Pancreas (tissue), 10 donors: ENCODE results near the gene PLEKHH3. TPM values are rescaled to one million over a fixed set of nuclear protein-coding genes. Genes with fewer than 3 reads are reported as not detected.

Experiments used
- ATAC-seq, 4 donors: fragments of 200-7000 bp; cut with Tn5 transposase; one replicate each; pipeline versions ENCODE4 v1.8.0 to v1.9.1; 2020; ENCODE audit warnings: mild to moderate bottlenecking in 4 of 4, moderate library complexity in 4 of 4
- DNase-seq, 6 donors: peaks; one replicate each; pipeline ENCODE4 v3.0.0-alpha.2; 2020
- FAIRE-seq: peaks from 2 replicates; lab custom pipeline; 2012; peaks lifted over from hg19 to GRCh38; lab: Jason Lieb, UNC
- H3K27ac ChIP-seq, 4 donors: fragments of 200-600 bp; sonication (generic); 1 replicate in 3 of 4; 2 replicates in 1 of 4; pipeline versions ENCODE4 v1.5.0 to v1.8.0; 2020
- H3K27me3 ChIP-seq, 4 donors: fragments of 200-600 bp; one replicate each; pipeline ENCODE4 v1.8.0; 2021
- H3K36me3 ChIP-seq, 3 donors: fragments of 200-600 bp; sonication (generic) in 1 of 3; one replicate each; pipeline versions ENCODE4 v1.5.0 to v1.8.0; 2020 to 2021
- H3K4me1 ChIP-seq, 3 donors: fragments of 200-600 bp; one replicate each; pipeline ENCODE4 v1.8.0; 2021
- H3K4me3 ChIP-seq, 4 donors: fragments of 200-600 bp; sonication (generic) in 2 of 4; one replicate each; pipeline versions ENCODE4 v1.5.0 to v1.8.0; 2020 to 2021
- H3K9me3 ChIP-seq, 4 donors: fragments of 200-600 bp; one replicate each; pipeline ENCODE4 v1.8.0; 2021
- CTCF ChIP-seq, 4 donors: fragments of 200-600 bp; sonication (generic) in 3 of 4; IDR thresholded peaks; one replicate each; pipeline versions ENCODE4 v1.5.0 to v1.8.0; 2021; ENCODE audit warnings: antibody characterized with exemption in 4 of 4
- WGBS, 2 donors: extraction: QIAGEN DNeasy Blood & Tissue Kit; methylation state at CpG; one replicate each; pipeline ENCODE4 v1.1.7; 2013; 5-methylcytosine and 5-hydroxymethylcytosine counted together
- intact Hi-C, 3 donors: fragments of 100-400 bp; cut with DNase I; formaldehyde crosslinking; loops; one replicate each; pipeline versions ENCODE4 v1.11.1 to v1.14.2; 2022
- polyA plus RNA-seq, 2 donors: library from polyadenylated mRNA; stranded (reverse); fragments of 200-250 nt; gene quantifications; one replicate each; pipeline ENCODE4 v1.2.3, GENCODE V29; 2013
- total RNA-seq, 6 donors: library from RNA; stranded (reverse); fragmentation: NEBNext Ultra II Directional in 4 of 6; extraction: Animal tissue kit (Norgen Biotek cat#: 25700) in 4 of 6; gene quantifications; one replicate each; pipeline versions ENCODE4 v1.2.1 to v1.2.4, GENCODE V29; 2021 to 2023
- donor health status: healthy with polysubstance abuse.
- donor health status: DM: no; HTN: no; CAD: no; lungs with moderate emphysema.
- donor health status: DM: no; HTN: no; CAD: no.
- donor health status: control.
- donor health status: control.
- donor health status: Bipolar disorder and iron deficiency.
- donor health status: DM: yes; HTN: yes; CAD: no.
- donor health status: DM: no; HTN: no; CAD: no.
- donor health status: DM: no; HTN: no; CAD: no.
- donor health status: DM: yes; HTN: yes; CAD: no.

Gene PLEKHH3
- total and polyA plus RNA-seq, 8 donors = 24.7 to 215 (median 59.0) TPM

GRCh38 chr17:42692489-42692888 lies 15.7 kb upstream of the PLEKHH3 start:
- H3K27me3 ChIP-seq = no peaks in the 10 kb centered on the region
- H3K36me3 ChIP-seq = no peaks in the 10 kb centered on the region
- H3K4me1 ChIP-seq = no peaks in the 10 kb centered on the region
- no peak overlapping the region for H3K4me3 ChIP-seq
- no peak for TF ChIP-seq CTCF (IDR thresholded peaks at IDR 0.05)
- H3K27ac ChIP-seq = no peak overlapping the region
- ATAC-seq (no peak), FAIRE-seq (no peak), DNase-seq (peak in 1 of 6 donors; percentile 13)
- intact Hi-C loops = no loop called here
- no peaks in the 10 kb centered on the region for H3K9me3 ChIP-seq
- 84 to 90% methylated on average over 11 of the region's 11 CpGs for WGBS, 2 donors

- ATAC-seq (no peak), DNase-seq (peak in 1 of 6 donors; percentile 37), FAIRE-seq (no peak)
- Histone ChIP-seq H3K9me3 (no peaks in the 10 kb centered on the region), H3K36me3 (no peaks in the 10 kb centered on the region), H3K4me1 (no peaks in the 10 kb centered on the region), H3K27ac (no peak overlapping the region), H3K4me3 (no peak overlapping the region), H3K27me3 (no peaks in the 10 kb centered on the region)
- no peak for TF ChIP-seq CTCF (IDR thresholded peaks at IDR 0.05)
- intact Hi-C loops = no loop called here
- 89 to 91% methylated on average over 12 of the region's 12 CpGs for WGBS, 2 donors
Observed at GRCh38 chr17:42691021-42691545, 14.3 kb upstream of the PLEKHH3 start.

GRCh38 chr17:42690596-42690995 lies 13.8 kb upstream of the PLEKHH3 start:
- ATAC-seq (no peak), DNase-seq (peak in 1 of 6 donors; percentile 41), FAIRE-seq (no peak)
- TF ChIP-seq CTCF (IDR thresholded peaks at IDR 0.05) = no peak
- Histone ChIP-seq H3K36me3 (no peaks in the 10 kb centered on the region), H3K9me3 (no peaks in the 10 kb centered on the region), H3K27me3 (no peaks in the 10 kb centered on the region), H3K27ac (no peak overlapping the region), H3K4me1 (no peaks in the 10 kb centered on the region), H3K4me3 (no peak overlapping the region)
- intact Hi-C loops = no loop called here
- WGBS, 2 donors = 79 to 80% methylated on average over 10 of the region's 10 CpGs

GRCh38 chr17:42687707-42688320 lies 11.0 kb upstream of the PLEKHH3 start:
- Histone ChIP-seq H3K27ac (no peak overlapping the region), H3K27me3 (no peaks in the 10 kb centered on the region), H3K4me3 (no peak overlapping the region), H3K9me3 (no peaks in the 10 kb centered on the region), H3K36me3 (no peaks in the 10 kb centered on the region), H3K4me1 (no peaks in the 10 kb centered on the region)
- WGBS, 2 donors = 77% methylated on average over 27 of the region's 27 CpGs
- DNase-seq = peak in 1 of 6 donors; percentile 28
- FAIRE-seq = no peak
- TF ChIP-seq CTCF (IDR thresholded peaks at IDR 0.05) = no peak
- intact Hi-C loops = no loop called here
- ATAC-seq = no peak

- no peaks in the 10 kb centered on the region for H3K9me3 ChIP-seq
- peaks cover 0 to 7% (median 5%) of the 10 kb centered on the region in 3 donors for H3K4me1 ChIP-seq
- no peaks in the 10 kb centered on the region for H3K27me3 ChIP-seq
- no peak for TF ChIP-seq CTCF (IDR thresholded peaks at IDR 0.05)
- intact Hi-C loops = no loop called here
- no peak overlapping the region for H3K4me3 ChIP-seq
- no peak for FAIRE-seq
- 72 to 76% methylated on average over 32 of the region's 32 CpGs for WGBS, 2 donors
- no peak for ATAC-seq
- no peaks in the 10 kb centered on the region for H3K36me3 ChIP-seq
- H3K27ac ChIP-seq = no peak overlapping the region
- DNase-seq = no peak
Observed at GRCh38 chr17:42686520-42687128, 9.8 kb upstream of the PLEKHH3 start.
